ENCODE data around the gene CDK15. TPM values are rescaled to one million over a fixed set of nuclear protein-coding genes. Genes with fewer than 3 reads are reported as not detected.

CDK15 gene
- total RNA-seq, 1 donor, result 3.5 TPM

GRCh38 chr2:201872591-201872990 lies 66.3 kb downstream of the CDK15 start:
- no peak overlapping the region for H3K4me3 ChIP-seq (ENCODE audit: low read depth, low read length)
- no peak for TF ChIP-seq CTCF (IDR thresholded peaks at IDR 0.05; ENCODE audit: insufficient read depth, low read depth, low read length)
- DNase-seq (ENCODE audit: low read depth), result peak; percentile 66

- no peak for DNase-seq (ENCODE audit: low read depth)
- no peak for TF ChIP-seq CTCF (IDR thresholded peaks at IDR 0.05; ENCODE audit: insufficient read depth, low read depth, low read length)
- H3K4me3 ChIP-seq (ENCODE audit: low read depth, low read length), result no peak overlapping the region
These were observed 73.7 kb downstream of the CDK15 start for GRCh38 chr2:201879996-201880395.

- no peak overlapping the region for H3K4me3 ChIP-seq (ENCODE audit: low read depth, low read length)
- DNase-seq (ENCODE audit: low read depth), result peak; percentile 75
- no peak for TF ChIP-seq CTCF (IDR thresholded peaks at IDR 0.05; ENCODE audit: insufficient read depth, low read depth, low read length)
These were observed 74.2 kb downstream of the CDK15 start for GRCh38 chr2:201880579-201880978.

GRCh38 chr2:201880993-201881611 lies 74.8 kb downstream of the CDK15 start:
- DNase-seq (ENCODE audit: low read depth), result peak; percentile 89
- no peak for TF ChIP-seq CTCF (IDR thresholded peaks at IDR 0.05; ENCODE audit: insufficient read depth, low read depth, low read length)
- H3K4me3 ChIP-seq (ENCODE audit: low read depth, low read length), result no peak overlapping the region

GRCh38 chr2:201881741-201882140 lies 75.4 kb downstream of the CDK15 start:
- no peak overlapping the region for H3K4me3 ChIP-seq (ENCODE audit: low read depth, low read length)

GRCh38 chr2:201882353-201883090 lies 76.2 kb downstream of the CDK15 start:
- no peak for TF ChIP-seq CTCF (IDR thresholded peaks at IDR 0.05; ENCODE audit: insufficient read depth, low read depth, low read length)
- no peak overlapping the region for H3K4me3 ChIP-seq (ENCODE audit: low read depth, low read length)
- peak; percentile 41 for DNase-seq (ENCODE audit: low read depth)

More at GRCh38 chr2:201881741-201882140, 75.4 kb downstream of the CDK15 start:
- TF ChIP-seq CTCF (IDR thresholded peaks at IDR 0.05; ENCODE audit: insufficient read depth, low read depth, low read length), result no peak
- DNase-seq (ENCODE audit: low read depth), result no peak

All from fibroblast of villous mesenchyme (primary cell).